ENCODE data around the gene FCRL2.

FCRL2 gene

DNA sequence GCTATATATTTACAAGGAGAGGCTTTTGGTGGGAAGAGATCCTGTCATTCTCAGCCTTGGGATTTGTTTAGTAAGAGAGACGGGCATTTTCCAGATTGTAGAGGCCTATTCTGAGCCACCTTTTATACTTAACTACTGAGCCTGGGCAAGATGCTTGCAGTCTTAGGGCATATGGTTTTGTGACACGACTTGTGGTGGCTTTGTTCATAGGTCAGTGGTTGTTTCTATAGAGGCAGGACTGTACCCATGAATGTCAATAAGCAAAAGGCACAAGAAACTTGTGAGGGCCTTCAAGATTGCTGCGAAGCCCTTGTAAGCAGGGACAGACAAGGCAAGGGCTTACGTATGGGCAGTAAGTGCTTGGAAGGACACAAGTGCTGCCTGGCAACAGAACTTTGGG is 73.0 kb downstream of the FCRL2 start (continued):
- TF ChIP-seq, protein P1, sequence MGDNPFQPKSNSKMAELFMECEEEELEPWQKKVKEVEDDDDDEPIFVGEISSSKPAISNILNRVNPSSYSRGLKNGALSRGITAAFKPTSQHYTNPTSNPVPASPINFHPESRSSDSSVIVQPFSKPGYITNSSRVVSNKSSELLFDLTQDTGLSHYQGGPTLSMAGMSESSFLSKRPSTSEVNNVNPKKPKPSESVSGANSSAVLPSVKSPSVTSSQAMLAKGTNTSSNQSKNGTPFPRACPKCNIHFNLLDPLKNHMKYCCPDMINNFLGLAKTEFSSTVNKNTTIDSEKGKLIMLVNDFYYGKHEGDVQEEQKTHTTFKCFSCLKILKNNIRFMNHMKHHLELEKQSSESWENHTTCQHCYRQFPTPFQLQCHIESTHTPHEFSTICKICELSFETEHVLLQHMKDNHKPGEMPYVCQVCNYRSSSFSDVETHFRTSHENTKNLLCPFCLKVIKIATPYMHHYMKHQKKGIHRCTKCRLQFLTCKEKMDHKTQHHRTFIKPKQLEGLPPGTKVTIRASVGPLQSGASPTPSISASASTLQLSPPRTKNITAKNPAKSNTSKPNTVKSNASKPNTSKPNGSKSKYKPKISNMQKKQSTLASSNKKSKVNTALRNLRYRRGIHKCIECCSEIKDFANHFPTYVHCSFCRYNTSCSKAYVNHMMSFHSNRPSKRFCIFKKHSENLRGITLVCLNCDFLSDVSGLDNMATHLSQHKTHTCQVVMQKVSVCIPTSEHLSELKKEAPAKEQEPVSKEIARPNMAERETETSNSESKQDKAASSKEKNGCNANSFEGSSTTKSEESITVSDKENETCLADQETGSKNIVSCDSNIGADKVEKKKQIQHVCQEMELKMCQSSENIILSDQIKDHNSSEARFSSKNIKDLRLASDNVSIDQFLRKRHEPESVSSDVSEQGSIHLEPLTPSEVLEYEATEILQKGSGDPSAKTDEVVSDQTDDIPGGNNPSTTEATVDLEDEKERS (tag by site-specific recombination; IDR thresholded peaks at IDR 0.05), result no peak
- no peak for TF ChIP-seq KLF1 (tag by site-specific recombination; IDR thresholded peaks at IDR 0.05)
- TF ChIP-seq PRDM1 (tag by site-specific recombination; IDR thresholded peaks at IDR 0.05), result no peak
- no peak for TF ChIP-seq ZNF239 (tag by site-specific recombination; IDR thresholded peaks at IDR 0.05)
- TF ChIP-seq, protein P2, sequence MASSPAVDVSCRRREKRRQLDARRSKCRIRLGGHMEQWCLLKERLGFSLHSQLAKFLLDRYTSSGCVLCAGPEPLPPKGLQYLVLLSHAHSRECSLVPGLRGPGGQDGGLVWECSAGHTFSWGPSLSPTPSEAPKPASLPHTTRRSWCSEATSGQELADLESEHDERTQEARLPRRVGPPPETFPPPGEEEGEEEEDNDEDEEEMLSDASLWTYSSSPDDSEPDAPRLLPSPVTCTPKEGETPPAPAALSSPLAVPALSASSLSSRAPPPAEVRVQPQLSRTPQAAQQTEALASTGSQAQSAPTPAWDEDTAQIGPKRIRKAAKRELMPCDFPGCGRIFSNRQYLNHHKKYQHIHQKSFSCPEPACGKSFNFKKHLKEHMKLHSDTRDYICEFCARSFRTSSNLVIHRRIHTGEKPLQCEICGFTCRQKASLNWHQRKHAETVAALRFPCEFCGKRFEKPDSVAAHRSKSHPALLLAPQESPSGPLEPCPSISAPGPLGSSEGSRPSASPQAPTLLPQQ (tag by site-specific recombination; IDR thresholded peaks at IDR 0.05), result no peak
- TF ChIP-seq ZNF274 (IDR thresholded peaks at IDR 0.05; ENCODE audit: low read length), result no peak
- TF ChIP-seq ZNF274 (tag by site-specific recombination; IDR thresholded peaks at IDR 0.05; ENCODE audit: borderline replicate concordance), result no peak
- TF ChIP-seq ZNF292 (tag by site-specific recombination; IDR thresholded peaks at IDR 0.05; ENCODE audit: borderline replicate concordance, low read depth), result no peak
- no peak for TF ChIP-seq MZF1 (tag by site-specific recombination; IDR thresholded peaks at IDR 0.05; ENCODE audit: borderline replicate concordance)

DNA sequence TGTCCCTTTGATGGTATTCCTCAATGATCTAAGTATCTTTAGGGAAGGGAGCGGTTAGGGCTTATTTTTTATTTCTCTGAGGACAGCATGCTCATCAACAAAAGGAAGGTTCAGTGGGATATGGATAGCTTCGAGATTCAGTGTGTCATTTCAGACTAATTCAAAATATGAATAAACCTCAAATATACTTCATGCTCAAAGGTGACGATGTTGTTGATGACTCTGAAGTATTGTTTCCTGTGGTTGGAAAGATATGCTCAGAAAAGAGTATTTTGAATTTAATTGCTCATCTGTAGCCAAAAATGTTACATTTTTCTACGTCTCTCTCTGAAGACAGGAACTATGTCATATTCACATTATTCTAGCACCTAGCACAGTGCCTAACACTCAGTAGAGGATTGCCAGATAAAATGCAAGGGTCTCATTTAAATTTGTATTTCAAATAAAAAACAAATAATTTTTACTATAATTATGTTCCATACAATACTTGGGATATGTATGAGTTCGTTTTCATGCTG is 74.6 kb downstream of the FCRL2 start:
- Histone ChIP-seq H3K9me3 (ENCODE audit: control insufficient read depth, insufficient read depth, low read depth, low read length) (no peaks in the 10 kb centered on the region), H3K36me3 (ENCODE audit: control insufficient read depth in 2 of 2, insufficient read depth in 1 of 2, low read length in 2 of 2) (no peaks in the 10 kb centered on the region), H3K4me1 (ENCODE audit: control insufficient read depth, insufficient read depth, low read length) (no peaks in the 10 kb centered on the region), H3K27ac (ENCODE audit: extremely low read depth, low read depth, low read length) (no peak overlapping the region), H3K4me3 (ENCODE audit: low read depth, low read length) (no peak overlapping the region)
- CTCF ChIA-PET, result no interaction called here
- POLR2A ChIA-PET, result no interaction called here
- TF ChIP-seq ZNF404 (tag by site-specific recombination; IDR thresholded peaks at IDR 0.05), result no peak
- TF ChIP-seq, protein P3, sequence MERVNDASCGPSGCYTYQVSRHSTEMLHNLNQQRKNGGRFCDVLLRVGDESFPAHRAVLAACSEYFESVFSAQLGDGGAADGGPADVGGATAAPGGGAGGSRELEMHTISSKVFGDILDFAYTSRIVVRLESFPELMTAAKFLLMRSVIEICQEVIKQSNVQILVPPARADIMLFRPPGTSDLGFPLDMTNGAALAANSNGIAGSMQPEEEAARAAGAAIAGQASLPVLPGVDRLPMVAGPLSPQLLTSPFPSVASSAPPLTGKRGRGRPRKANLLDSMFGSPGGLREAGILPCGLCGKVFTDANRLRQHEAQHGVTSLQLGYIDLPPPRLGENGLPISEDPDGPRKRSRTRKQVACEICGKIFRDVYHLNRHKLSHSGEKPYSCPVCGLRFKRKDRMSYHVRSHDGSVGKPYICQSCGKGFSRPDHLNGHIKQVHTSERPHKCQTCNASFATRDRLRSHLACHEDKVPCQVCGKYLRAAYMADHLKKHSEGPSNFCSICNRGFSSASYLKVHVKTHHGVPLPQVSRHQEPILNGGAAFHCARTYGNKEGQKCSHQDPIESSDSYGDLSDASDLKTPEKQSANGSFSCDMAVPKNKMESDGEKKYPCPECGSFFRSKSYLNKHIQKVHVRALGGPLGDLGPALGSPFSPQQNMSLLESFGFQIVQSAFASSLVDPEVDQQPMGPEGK (tag by site-specific recombination; IDR thresholded peaks at IDR 0.05), result no peak
- TF ChIP-seq ZNF23 (tag by site-specific recombination; IDR thresholded peaks at IDR 0.05; ENCODE audit: borderline replicate concordance), result no peak
- no peak for TF ChIP-seq MEIS1 (CRISPR knock-in tag; IDR thresholded peaks at IDR 0.05; ENCODE audit: borderline replicate concordance)
- TF ChIP-seq ZFP41 (tag by site-specific recombination; IDR thresholded peaks at IDR 0.05; ENCODE audit: borderline replicate concordance), result no peak
- TF ChIP-seq ZNF354C (tag by site-specific recombination; IDR thresholded peaks at IDR 0.05; ENCODE audit: borderline replicate concordance, low read depth), result no peak
- TF ChIP-seq WT1 (tag by site-specific recombination; IDR thresholded peaks at IDR 0.05), result no peak
- TF ChIP-seq OSR2 (tag by site-specific recombination; IDR thresholded peaks at IDR 0.05), result no peak
- TF ChIP-seq ZNF19 (tag by site-specific recombination; IDR thresholded peaks at IDR 0.05; ENCODE audit: low read depth), result no peak
- TF ChIP-seq, protein P4, sequence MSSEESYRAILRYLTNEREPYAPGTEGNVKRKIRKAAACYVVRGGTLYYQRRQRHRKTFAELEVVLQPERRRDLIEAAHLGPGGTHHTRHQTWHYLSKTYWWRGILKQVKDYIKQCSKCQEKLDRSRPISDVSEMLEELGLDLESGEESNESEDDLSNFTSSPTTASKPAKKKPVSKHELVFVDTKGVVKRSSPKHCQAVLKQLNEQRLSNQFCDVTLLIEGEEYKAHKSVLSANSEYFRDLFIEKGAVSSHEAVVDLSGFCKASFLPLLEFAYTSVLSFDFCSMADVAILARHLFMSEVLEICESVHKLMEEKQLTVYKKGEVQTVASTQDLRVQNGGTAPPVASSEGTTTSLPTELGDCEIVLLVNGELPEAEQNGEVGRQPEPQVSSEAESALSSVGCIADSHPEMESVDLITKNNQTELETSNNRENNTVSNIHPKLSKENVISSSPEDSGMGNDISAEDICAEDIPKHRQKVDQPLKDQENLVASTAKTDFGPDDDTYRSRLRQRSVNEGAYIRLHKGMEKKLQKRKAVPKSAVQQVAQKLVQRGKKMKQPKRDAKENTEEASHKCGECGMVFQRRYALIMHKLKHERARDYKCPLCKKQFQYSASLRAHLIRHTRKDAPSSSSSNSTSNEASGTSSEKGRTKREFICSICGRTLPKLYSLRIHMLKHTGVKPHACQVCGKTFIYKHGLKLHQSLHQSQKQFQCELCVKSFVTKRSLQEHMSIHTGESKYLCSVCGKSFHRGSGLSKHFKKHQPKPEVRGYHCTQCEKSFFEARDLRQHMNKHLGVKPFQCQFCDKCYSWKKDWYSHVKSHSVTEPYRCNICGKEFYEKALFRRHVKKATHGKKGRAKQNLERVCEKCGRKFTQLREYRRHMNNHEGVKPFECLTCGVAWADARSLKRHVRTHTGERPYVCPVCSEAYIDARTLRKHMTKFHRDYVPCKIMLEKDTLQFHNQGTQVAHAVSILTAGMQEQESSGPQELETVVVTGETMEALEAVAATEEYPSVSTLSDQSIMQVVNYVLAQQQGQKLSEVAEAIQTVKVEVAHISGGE (tag by site-specific recombination; conservative IDR thresholded peaks at IDR 0.05; ENCODE audit: low read depth), result no peak
- no peak for TF ChIP-seq ZBTB7A (tag by site-specific recombination; IDR thresholded peaks at IDR 0.05; ENCODE audit: low read depth)
- no peak for TF ChIP-seq ZNF157 (tag by site-specific recombination; IDR thresholded peaks at IDR 0.05)
- TF ChIP-seq ZIC2 (tag by site-specific recombination; IDR thresholded peaks at IDR 0.05), result no peak
- TF ChIP-seq, protein P5, sequence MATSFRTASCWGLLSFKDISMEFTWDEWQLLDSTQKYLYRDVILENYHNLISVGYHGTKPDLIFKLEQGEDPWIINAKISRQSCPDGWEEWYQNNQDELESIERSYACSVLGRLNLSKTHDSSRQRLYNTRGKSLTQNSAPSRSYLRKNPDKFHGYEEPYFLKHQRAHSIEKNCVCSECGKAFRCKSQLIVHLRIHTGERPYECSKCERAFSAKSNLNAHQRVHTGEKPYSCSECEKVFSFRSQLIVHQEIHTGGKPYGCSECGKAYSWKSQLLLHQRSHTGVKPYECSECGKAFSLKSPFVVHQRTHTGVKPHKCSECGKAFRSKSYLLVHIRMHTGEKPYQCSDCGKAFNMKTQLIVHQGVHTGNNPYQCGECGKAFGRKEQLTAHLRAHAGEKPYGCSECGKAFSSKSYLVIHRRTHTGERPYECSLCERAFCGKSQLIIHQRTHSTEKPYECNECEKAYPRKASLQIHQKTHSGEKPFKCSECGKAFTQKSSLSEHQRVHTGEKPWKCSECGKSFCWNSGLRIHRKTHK (tag by site-specific recombination; IDR thresholded peaks at IDR 0.05), result no peak
- no peak for TF ChIP-seq ZNF214 (tag by site-specific recombination; IDR thresholded peaks at IDR 0.05; ENCODE audit: borderline replicate concordance)

Data from HEK293 (cell line).